SU-DHL-6 (cell line): Measurements from ENCODE around the gene PDLIM5.

Experiments used
- EZH2phosphoT487 ChIP-seq: fragments of 200-600 bp; sonication (generic), shearing (Covaris generic); conservative IDR thresholded peaks from 2 replicates; pipeline ENCODE4 v1.6.1; 2018; ENCODE audit warnings: mild to moderate bottlenecking, antibody characterized with exemption, low read length, moderate library complexity, mixed read lengths
- TF ChIP-seq, protein P1 (sequence below): fragments of 200-600 bp; sonication (generic); IDR thresholded peaks from one replicate; pipeline ENCODE4 v1.5.1; 2017; ENCODE audit warnings: antibody characterized with exemption, mild to moderate bottlenecking, low read length, moderate library complexity; ENCODE audit not compliant: insufficient read depth, poor library complexity, severe bottlenecking

GRCh38 chr4:94507708-94508107 lies 56.0 kb downstream of the PDLIM5 start:
- TF ChIP-seq, protein P1, sequence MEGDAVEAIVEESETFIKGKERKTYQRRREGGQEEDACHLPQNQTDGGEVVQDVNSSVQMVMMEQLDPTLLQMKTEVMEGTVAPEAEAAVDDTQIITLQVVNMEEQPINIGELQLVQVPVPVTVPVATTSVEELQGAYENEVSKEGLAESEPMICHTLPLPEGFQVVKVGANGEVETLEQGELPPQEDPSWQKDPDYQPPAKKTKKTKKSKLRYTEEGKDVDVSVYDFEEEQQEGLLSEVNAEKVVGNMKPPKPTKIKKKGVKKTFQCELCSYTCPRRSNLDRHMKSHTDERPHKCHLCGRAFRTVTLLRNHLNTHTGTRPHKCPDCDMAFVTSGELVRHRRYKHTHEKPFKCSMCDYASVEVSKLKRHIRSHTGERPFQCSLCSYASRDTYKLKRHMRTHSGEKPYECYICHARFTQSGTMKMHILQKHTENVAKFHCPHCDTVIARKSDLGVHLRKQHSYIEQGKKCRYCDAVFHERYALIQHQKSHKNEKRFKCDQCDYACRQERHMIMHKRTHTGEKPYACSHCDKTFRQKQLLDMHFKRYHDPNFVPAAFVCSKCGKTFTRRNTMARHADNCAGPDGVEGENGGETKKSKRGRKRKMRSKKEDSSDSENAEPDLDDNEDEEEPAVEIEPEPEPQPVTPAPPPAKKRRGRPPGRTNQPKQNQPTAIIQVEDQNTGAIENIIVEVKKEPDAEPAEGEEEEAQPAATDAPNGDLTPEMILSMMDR, result no peak
- no peak for TF ChIP-seq EZH2phosphoT487
